ENCODE data around the gene ARHGEF9.

Gene ARHGEF9

GRCh38 chrX:63735882-63736281 is 49.1 kb downstream of the ARHGEF9 start:
- Histone ChIP-seq H3K79me2 (ENCODE audit: insufficient read depth, low read depth) (no peaks in the 10 kb centered on the region), H3K27ac (no peak overlapping the region), H2AFZ (ENCODE audit: low read depth) (no peak overlapping the region), H3K4me1 (ENCODE audit: low read depth, poor library complexity, severe bottlenecking) (peaks cover 25% of the 10 kb centered on the region), H4K20me1 (ENCODE audit: insufficient read depth) (no peaks in the 10 kb centered on the region), H3K36me3 (ENCODE audit: insufficient read depth) (no peaks in the 10 kb centered on the region), H3K4me2 (no peak overlapping the region), H3K4me3 (IDR thresholded peaks at IDR 0.05; ENCODE audit: insufficient read depth, low read depth, low read length) (no peak overlapping the region), H3K9ac (no peak overlapping the region), H3K27me3 (ENCODE audit: insufficient read depth, low read depth) (no peaks in the 10 kb centered on the region)
- TF ChIP-seq, protein P1, sequence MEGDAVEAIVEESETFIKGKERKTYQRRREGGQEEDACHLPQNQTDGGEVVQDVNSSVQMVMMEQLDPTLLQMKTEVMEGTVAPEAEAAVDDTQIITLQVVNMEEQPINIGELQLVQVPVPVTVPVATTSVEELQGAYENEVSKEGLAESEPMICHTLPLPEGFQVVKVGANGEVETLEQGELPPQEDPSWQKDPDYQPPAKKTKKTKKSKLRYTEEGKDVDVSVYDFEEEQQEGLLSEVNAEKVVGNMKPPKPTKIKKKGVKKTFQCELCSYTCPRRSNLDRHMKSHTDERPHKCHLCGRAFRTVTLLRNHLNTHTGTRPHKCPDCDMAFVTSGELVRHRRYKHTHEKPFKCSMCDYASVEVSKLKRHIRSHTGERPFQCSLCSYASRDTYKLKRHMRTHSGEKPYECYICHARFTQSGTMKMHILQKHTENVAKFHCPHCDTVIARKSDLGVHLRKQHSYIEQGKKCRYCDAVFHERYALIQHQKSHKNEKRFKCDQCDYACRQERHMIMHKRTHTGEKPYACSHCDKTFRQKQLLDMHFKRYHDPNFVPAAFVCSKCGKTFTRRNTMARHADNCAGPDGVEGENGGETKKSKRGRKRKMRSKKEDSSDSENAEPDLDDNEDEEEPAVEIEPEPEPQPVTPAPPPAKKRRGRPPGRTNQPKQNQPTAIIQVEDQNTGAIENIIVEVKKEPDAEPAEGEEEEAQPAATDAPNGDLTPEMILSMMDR (conservative IDR thresholded peaks at IDR 0.05; ENCODE audit: low read depth, low read length) = no peak

DNA sequence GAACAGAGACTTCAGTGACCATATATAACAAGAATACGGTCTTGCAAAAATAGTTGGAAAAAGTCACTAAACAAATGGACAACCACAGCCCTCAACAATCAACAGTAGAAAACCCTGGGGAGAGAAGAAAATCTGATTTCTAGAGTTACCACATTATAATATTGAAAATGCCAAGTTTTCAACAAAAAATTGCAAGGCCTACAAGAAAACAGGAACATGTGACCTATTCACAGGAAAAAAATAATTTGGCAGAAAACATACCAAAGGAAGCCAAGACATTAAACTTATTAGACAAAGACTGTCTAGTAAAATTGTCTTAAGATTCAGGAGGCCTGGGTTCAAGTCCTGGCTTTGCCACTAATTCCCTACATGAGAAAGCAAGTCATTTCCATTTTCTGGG is 64.7 kb downstream of the ARHGEF9 start:
- Histone ChIP-seq H4K20me1 (ENCODE audit: insufficient read depth) (no peaks in the 10 kb centered on the region), H3K4me3 (IDR thresholded peaks at IDR 0.05; ENCODE audit: insufficient read depth, low read depth, low read length) (no peak overlapping the region), H3K79me2 (ENCODE audit: insufficient read depth, low read depth) (no peaks in the 10 kb centered on the region), H2AFZ (ENCODE audit: low read depth) (no peak overlapping the region), H3K27ac (peak overlapping the region; percentile 84; the same call in 1 of the 2 replicates), H3K4me2 (peak overlapping the region; percentile 62), H3K4me1 (ENCODE audit: low read depth, poor library complexity, severe bottlenecking) (peaks cover 74% of the 10 kb centered on the region), H3K36me3 (ENCODE audit: insufficient read depth) (no peaks in the 10 kb centered on the region), H3K9ac (no peak overlapping the region), H3K27me3 (ENCODE audit: insufficient read depth, low read depth) (no peaks in the 10 kb centered on the region)
- TF ChIP-seq, protein P1 (conservative IDR thresholded peaks at IDR 0.05; ENCODE audit: low read depth, low read length) = no peak

DNA sequence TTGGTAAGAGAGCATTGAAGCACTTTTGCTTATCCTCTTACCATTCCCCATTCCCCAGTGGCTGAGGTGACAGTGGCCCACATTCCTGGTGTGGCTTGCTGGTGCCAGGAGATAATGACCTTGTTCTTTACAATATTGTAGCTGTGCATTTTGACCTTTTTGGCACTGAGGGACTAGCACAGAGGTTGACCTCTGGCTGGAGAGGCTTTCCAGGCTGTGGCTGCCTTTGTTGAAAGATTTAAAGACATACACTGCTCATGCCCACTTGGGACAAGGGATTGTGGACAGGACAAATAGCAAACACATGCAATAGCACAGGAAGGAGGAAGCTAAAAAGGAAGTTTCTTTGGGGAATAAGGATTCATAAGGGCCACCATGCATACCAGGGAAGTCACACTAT is 65.4 kb downstream of the ARHGEF9 start:
- H3K4me3 ChIP-seq (IDR thresholded peaks at IDR 0.05; ENCODE audit: insufficient read depth, low read depth, low read length) = no peak overlapping the region
- no peaks in the 10 kb centered on the region for H3K79me2 ChIP-seq (ENCODE audit: insufficient read depth, low read depth)
- peak overlapping the region; percentile 84 for H3K27ac ChIP-seq
- H4K20me1 ChIP-seq (ENCODE audit: insufficient read depth) = no peaks in the 10 kb centered on the region
- no peak overlapping the region for H3K9ac ChIP-seq
- no peaks in the 10 kb centered on the region for H3K36me3 ChIP-seq (ENCODE audit: insufficient read depth)
- H3K4me2 ChIP-seq = peak overlapping the region; percentile 62
- no peaks in the 10 kb centered on the region for H3K27me3 ChIP-seq (ENCODE audit: insufficient read depth, low read depth)
- no peak overlapping the region for H2AFZ ChIP-seq (ENCODE audit: low read depth)
- H3K4me1 ChIP-seq (ENCODE audit: low read depth, poor library complexity, severe bottlenecking) = peaks cover 74% of the 10 kb centered on the region
- TF ChIP-seq, protein P1 (conservative IDR thresholded peaks at IDR 0.05; ENCODE audit: low read depth, low read length) = no peak

GRCh38 chrX:63718010-63718694 is 66.9 kb downstream of the ARHGEF9 start:
- TF ChIP-seq, protein P1 (conservative IDR thresholded peaks at IDR 0.05; ENCODE audit: low read depth, low read length) = no peak
- Histone ChIP-seq H2AFZ (ENCODE audit: low read depth) (no peak overlapping the region), H3K4me2 (peak overlapping the region; percentile 62), H3K27ac (peak overlapping the region; percentile 84), H3K79me2 (ENCODE audit: insufficient read depth, low read depth) (no peaks in the 10 kb centered on the region), H4K20me1 (ENCODE audit: insufficient read depth) (no peaks in the 10 kb centered on the region), H3K27me3 (ENCODE audit: insufficient read depth, low read depth) (no peaks in the 10 kb centered on the region), H3K36me3 (ENCODE audit: insufficient read depth) (no peaks in the 10 kb centered on the region), H3K4me1 (ENCODE audit: low read depth, poor library complexity, severe bottlenecking) (peaks cover 67% of the 10 kb centered on the region), H3K9ac (peak overlapping the region; percentile 23; the same call in 1 of the 2 replicates), H3K4me3 (IDR thresholded peaks at IDR 0.05; ENCODE audit: insufficient read depth, low read depth, low read length) (no peak overlapping the region)
